Neural cell (in vitro differentiated cells): ENCODE measurements around the gene AGK. TPM values are rescaled to one million over a fixed set of nuclear protein-coding genes. Genes with fewer than 3 reads are reported as not detected.

ENCODE experiments used
- H2AFZ ChIP-seq: fragments of 200-600, 300-800 bp; sonication (generic), shearing (Covaris generic); 2 replicates; pipeline ENCODE4 v1.6.0; 2014; ENCODE audit warnings: low read depth, mild to moderate bottlenecking, antibody characterized with exemption, low read length, moderate library complexity
- H3F3A ChIP-seq: fragments of 200-600 bp; shearing (Covaris generic); 2 replicates; pipeline ENCODE4 v1.6.1; 2016; ENCODE audit warnings: mild to moderate bottlenecking, moderate library complexity, mixed read lengths, antibody characterized with exemption, low read length; ENCODE audit not compliant: insufficient read depth, poor library complexity, severe bottlenecking
- H3K27ac ChIP-seq: fragments of 200-600, 300-800 bp; sonication (generic), shearing (Covaris generic); 2 replicates; pipeline ENCODE4 v1.5.1; 2014; ENCODE audit warnings: mild to moderate bottlenecking, low read length, moderate library complexity
- H3K27me3 ChIP-seq: fragments of 300-800, 200-600 bp; sonication (generic), shearing (Covaris generic); 2 replicates; pipeline ENCODE4 v1.6.0; 2014; ENCODE audit warnings: mild to moderate bottlenecking, low read depth, low read length, moderate library complexity; ENCODE audit not compliant: insufficient read depth
- H3K36me3 ChIP-seq: fragments of 300-800, 200-600 bp; sonication (generic), shearing (Covaris generic); 2 replicates; pipeline ENCODE4 v1.5.1; 2014; ENCODE audit warnings: mild to moderate bottlenecking, antibody characterized with exemption, low read length, moderate library complexity; ENCODE audit not compliant: insufficient read depth
- H3K4me2 ChIP-seq: fragments of 300-800, 200-600 bp; sonication (generic), shearing (Covaris generic); 2 replicates; pipeline ENCODE4 v1.6.0; 2014; ENCODE audit warnings: mild to moderate bottlenecking, low read length
- H3K4me3 ChIP-seq: fragments of 300-800, 200-600 bp; sonication (generic), shearing (Covaris generic); 2 replicates; pipeline ENCODE4 v1.5.1; 2014; ENCODE audit warnings: mild to moderate bottlenecking, low read length, moderate library complexity
- H3K79me2 ChIP-seq: fragments of 200-600 bp; shearing (Covaris generic); replicated peaks from 2 replicates; pipeline ENCODE4 v1.6.0; 2014; ENCODE audit warnings: mild to moderate bottlenecking, low read length, moderate library complexity; ENCODE audit not compliant: insufficient read depth
- H3K9ac ChIP-seq: fragments of 300-800, 200-600 bp; sonication (generic), shearing (Covaris generic); 2 replicates; pipeline ENCODE4 v1.6.1; 2016; ENCODE audit warnings: mild to moderate bottlenecking, low read length, mixed read lengths
- H3K9me2 ChIP-seq: fragments of 200-600 bp; shearing (Covaris generic); 2 replicates; pipeline ENCODE4 v1.6.1; 2016; ENCODE audit warnings: mild to moderate bottlenecking, low read length, mixed read lengths; ENCODE audit not compliant: insufficient read depth
- H3K9me3 ChIP-seq: fragments of 200-600, 300-800 bp; sonication (generic), shearing (Covaris generic); 2 replicates; pipeline ENCODE4 v1.6.1; 2016; ENCODE audit warnings: mild to moderate bottlenecking, mixed run types, low read length, moderate library complexity, mixed read lengths
- H4K20me1 ChIP-seq: fragments of 200-600 bp; shearing (Covaris generic); 2 replicates; pipeline ENCODE4 v1.6.1; 2016; ENCODE audit warnings: mild to moderate bottlenecking, mixed run types; ENCODE audit not compliant: insufficient read depth
- EP300 ChIP-seq: fragments of 450-650 bp; conservative IDR thresholded peaks from 2 replicates; pipeline ENCODE4 v1.6.1; 2014; ENCODE audit warnings: antibody characterized with exemption, mild to moderate bottlenecking, moderate library complexity; ENCODE audit not compliant: poor library complexity, severe bottlenecking
- EZH2 ChIP-seq: fragments of 200-600, 300-800 bp; shearing (Covaris generic), sonication (generic); IDR thresholded peaks from 2 replicates; pipeline ENCODE4 v1.6.1; 2014; ENCODE audit warnings: antibody characterized with exemption, low read length, borderline replicate concordance, mild to moderate bottlenecking; ENCODE audit not compliant: insufficient read depth, poor library complexity, severe bottlenecking
- MXI1 ChIP-seq: fragments of 450-650 bp; conservative IDR thresholded peaks from 2 replicates; pipeline ENCODE4 v1.6.1; 2014; ENCODE audit warnings: antibody characterized with exemption, mild to moderate bottlenecking; ENCODE audit not compliant: poor library complexity, severe bottlenecking
- POLR2AphosphoS5 ChIP-seq: IDR thresholded peaks from 2 replicates; pipeline ENCODE4 v1.6.1; 2012
- RAD21 ChIP-seq: fragments of 450-650 bp; conservative IDR thresholded peaks from 2 replicates; pipeline ENCODE4 v1.6.1; 2014; ENCODE audit warnings: antibody characterized with exemption, mild to moderate bottlenecking, moderate library complexity
- SMC3 ChIP-seq: fragments of 450-650 bp; conservative IDR thresholded peaks from 2 replicates; pipeline ENCODE4 v1.6.1; 2014; ENCODE audit warnings: antibody characterized with exemption, mild to moderate bottlenecking, moderate library complexity; ENCODE audit not compliant: poor library complexity
- TAF1 ChIP-seq: IDR thresholded peaks from 2 replicates; pipeline ENCODE4 v1.6.1; 2012; ENCODE audit warnings: low read depth
- polyA plus RNA-seq: library from polyadenylated mRNA; depleted of rRNA; stranded (reverse); fragments of >200 nt; gene quantifications from 2 replicates; pipeline ENCODE4 v1.2.3, GENCODE V29; 2014
- TF ChIP-seq, protein P1 (sequence below): fragments of 450-650 bp; IDR thresholded peaks from 2 replicates; pipeline ENCODE4 v1.5.1; 2014; ENCODE audit warnings: antibody characterized with exemption, mild to moderate bottlenecking, moderate library complexity; ENCODE audit not compliant: poor library complexity, severe bottlenecking
- TF ChIP-seq, protein P2 (sequence below): IDR thresholded peaks from 2 replicates; pipeline ENCODE4 v1.6.1; 2012; ENCODE audit warnings: borderline replicate concordance

AGK gene
- polyA plus RNA-seq, 1 donor from 2014 or later = 59.8 TPM

DNA sequence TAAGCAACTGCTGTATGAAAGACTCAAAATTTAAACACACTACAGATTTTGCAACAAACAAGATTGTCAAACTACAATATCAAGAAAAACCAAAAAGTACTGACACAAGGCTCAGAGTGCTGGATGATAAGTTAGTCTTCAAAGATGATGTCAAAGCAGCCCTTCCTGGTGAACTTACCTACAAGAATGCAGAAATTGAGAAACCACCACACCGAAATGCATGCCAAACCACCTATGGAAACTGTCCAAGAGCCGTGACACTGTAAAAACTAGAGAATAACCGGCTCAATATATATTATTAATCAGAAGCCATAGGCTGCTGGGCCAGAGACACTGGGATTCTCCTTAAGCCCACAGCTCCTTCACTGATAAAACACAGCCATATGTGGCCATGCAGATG is 125.4 kb downstream of the AGK start:
- TF ChIP-seq MXI1 = no peak
- TF ChIP-seq, protein P1, sequence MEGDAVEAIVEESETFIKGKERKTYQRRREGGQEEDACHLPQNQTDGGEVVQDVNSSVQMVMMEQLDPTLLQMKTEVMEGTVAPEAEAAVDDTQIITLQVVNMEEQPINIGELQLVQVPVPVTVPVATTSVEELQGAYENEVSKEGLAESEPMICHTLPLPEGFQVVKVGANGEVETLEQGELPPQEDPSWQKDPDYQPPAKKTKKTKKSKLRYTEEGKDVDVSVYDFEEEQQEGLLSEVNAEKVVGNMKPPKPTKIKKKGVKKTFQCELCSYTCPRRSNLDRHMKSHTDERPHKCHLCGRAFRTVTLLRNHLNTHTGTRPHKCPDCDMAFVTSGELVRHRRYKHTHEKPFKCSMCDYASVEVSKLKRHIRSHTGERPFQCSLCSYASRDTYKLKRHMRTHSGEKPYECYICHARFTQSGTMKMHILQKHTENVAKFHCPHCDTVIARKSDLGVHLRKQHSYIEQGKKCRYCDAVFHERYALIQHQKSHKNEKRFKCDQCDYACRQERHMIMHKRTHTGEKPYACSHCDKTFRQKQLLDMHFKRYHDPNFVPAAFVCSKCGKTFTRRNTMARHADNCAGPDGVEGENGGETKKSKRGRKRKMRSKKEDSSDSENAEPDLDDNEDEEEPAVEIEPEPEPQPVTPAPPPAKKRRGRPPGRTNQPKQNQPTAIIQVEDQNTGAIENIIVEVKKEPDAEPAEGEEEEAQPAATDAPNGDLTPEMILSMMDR = no peak
- no peak for TF ChIP-seq POLR2AphosphoS5
- TF ChIP-seq, protein P2, sequence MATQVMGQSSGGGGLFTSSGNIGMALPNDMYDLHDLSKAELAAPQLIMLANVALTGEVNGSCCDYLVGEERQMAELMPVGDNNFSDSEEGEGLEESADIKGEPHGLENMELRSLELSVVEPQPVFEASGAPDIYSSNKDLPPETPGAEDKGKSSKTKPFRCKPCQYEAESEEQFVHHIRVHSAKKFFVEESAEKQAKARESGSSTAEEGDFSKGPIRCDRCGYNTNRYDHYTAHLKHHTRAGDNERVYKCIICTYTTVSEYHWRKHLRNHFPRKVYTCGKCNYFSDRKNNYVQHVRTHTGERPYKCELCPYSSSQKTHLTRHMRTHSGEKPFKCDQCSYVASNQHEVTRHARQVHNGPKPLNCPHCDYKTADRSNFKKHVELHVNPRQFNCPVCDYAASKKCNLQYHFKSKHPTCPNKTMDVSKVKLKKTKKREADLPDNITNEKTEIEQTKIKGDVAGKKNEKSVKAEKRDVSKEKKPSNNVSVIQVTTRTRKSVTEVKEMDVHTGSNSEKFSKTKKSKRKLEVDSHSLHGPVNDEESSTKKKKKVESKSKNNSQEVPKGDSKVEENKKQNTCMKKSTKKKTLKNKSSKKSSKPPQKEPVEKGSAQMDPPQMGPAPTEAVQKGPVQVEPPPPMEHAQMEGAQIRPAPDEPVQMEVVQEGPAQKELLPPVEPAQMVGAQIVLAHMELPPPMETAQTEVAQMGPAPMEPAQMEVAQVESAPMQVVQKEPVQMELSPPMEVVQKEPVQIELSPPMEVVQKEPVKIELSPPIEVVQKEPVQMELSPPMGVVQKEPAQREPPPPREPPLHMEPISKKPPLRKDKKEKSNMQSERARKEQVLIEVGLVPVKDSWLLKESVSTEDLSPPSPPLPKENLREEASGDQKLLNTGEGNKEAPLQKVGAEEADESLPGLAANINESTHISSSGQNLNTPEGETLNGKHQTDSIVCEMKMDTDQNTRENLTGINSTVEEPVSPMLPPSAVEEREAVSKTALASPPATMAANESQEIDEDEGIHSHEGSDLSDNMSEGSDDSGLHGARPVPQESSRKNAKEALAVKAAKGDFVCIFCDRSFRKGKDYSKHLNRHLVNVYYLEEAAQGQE = no peak
- TF ChIP-seq SMC3 = no peak
- TF ChIP-seq RAD21 = no peak
- TF ChIP-seq TAF1 = no peak
- TF ChIP-seq EZH2 = no peak
- no peak for TF ChIP-seq EP300
- no peak overlapping the region for H3K4me3 ChIP-seq
- H3K36me3 ChIP-seq = peaks cover 8% of the 10 kb centered on the region
- no peaks in the 10 kb centered on the region for H3K9me3 ChIP-seq
- H3K9me2 ChIP-seq = no peaks in the 10 kb centered on the region
- no peaks in the 10 kb centered on the region for H4K20me1 ChIP-seq
- no peak overlapping the region for H3K4me2 ChIP-seq
- no peaks in the 10 kb centered on the region for H3K79me2 ChIP-seq
- H3F3A ChIP-seq = no peaks in the 10 kb centered on the region
- H2AFZ ChIP-seq = no peak overlapping the region
- H3K27ac ChIP-seq = no peak overlapping the region
- H3K27me3 ChIP-seq = no peaks in the 10 kb centered on the region
- H3K9ac ChIP-seq = no peak overlapping the region

DNA sequence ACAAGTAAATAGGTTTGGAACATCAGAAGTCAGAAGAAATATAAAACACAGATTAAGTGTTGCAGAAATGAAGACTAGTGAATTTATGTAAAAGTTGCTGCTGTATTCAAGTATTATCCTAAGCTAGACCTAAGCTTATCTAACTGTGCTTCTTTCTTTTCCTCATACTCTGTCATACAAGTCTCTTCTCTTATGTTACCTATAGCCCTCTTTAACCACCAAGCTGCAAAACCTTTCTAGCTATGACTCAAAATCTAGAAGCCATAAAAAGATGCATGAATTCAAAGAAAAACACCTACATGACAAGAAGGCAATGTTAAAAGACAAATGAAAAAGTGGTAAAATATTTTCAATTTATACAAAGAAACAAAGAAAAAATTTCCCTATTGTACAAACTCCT is 127.8 kb downstream of the AGK start:
- no peaks in the 10 kb centered on the region for H4K20me1 ChIP-seq
- TF ChIP-seq POLR2AphosphoS5 (no peak), EP300 (no peak), MXI1 (no peak), TAF1 (no peak), SMC3 (no peak), RAD21 (no peak), EZH2 (no peak)
- TF ChIP-seq, protein P2 = no peak
- TF ChIP-seq, protein P1 = no peak
- no peak overlapping the region for H3K4me2 ChIP-seq
- no peaks in the 10 kb centered on the region for H3F3A ChIP-seq
- H3K27me3 ChIP-seq = no peaks in the 10 kb centered on the region
- no peak overlapping the region for H3K27ac ChIP-seq
- H3K9me3 ChIP-seq = no peaks in the 10 kb centered on the region
- H2AFZ ChIP-seq = no peak overlapping the region
- H3K36me3 ChIP-seq = no peaks in the 10 kb centered on the region
- H3K9me2 ChIP-seq = no peaks in the 10 kb centered on the region
- H3K4me3 ChIP-seq = no peak overlapping the region
- no peaks in the 10 kb centered on the region for H3K79me2 ChIP-seq
- H3K9ac ChIP-seq = no peak overlapping the region
